HCT116 (cell line): ENCODE results near the gene BMP7. TPM values are rescaled to one million over a fixed set of nuclear protein-coding genes. Genes with fewer than 3 reads are reported as not detected.

Experiments used
- ATAC-seq: fragments of 200-7000 bp; cut with Tn5 transposase; 2 replicates; pipeline ENCODE4 v1.9.1; 2020; ENCODE audit warnings: mild to moderate bottlenecking, moderate library complexity
- BruUV-seq: library from RNA; stranded (reverse); fragments of 400-500 nt; replicated peaks from 2 replicates; lab custom pipeline; 2021; lab: Mats Ljungman, UMichigan
- CTCF ChIA-PET: fragments of 300-600 bp; sonication (Branson Sonifier 250); formaldehyde crosslinking; loops from one replicate; lab custom pipeline; 2021; ENCODE audit warnings: antibody characterized with exemption; lab: Charles Lee
- POLR2A ChIA-PET: fragments of 300-600, 350-600 bp; sonication (Branson Sonifier 250); formaldehyde crosslinking; loops from one replicate; lab custom pipeline; 2021; ENCODE audit warnings: antibody characterized with exemption; lab: Charles Lee
- RAD21 ChIA-PET, 2 experiments: fragments of 300-600 bp; sonication (Branson Sonifier 250); formaldehyde crosslinking; loops; one replicate each; lab custom pipeline; 2023; ENCODE audit warnings: low total read pairs in 2 of 2; ENCODE audit not compliant: uncharacterized antibody in 2 of 2, unreplicated experiment in 2 of 2, low non-redundant PET in 1 of 2; lab: Charles Lee
- DNase-seq: peaks from one replicate; pipeline ENCODE4 v3.0.0-alpha.2; 2010; ENCODE audit warnings: low read depth, low spot score
- H2AFZ ChIP-seq: fragments of 200-600 bp; shearing (Covaris generic), sonication (generic); 2 replicates; pipeline ENCODE4 v1.6.1; 2017; ENCODE audit warnings: low read depth, mixed run types, mixed read lengths, antibody characterized with exemption, low read length; ENCODE audit not compliant: poor library complexity, severe bottlenecking
- H3K27ac ChIP-seq: 2 replicates; pipeline ENCODE4 v1.5.1; 2012; ENCODE audit warnings: low read depth, low read length
- H3K27me3 ChIP-seq: fragments of 200-600 bp; sonication (generic); 2 replicates; pipeline ENCODE4 v1.6.1; 2016; ENCODE audit warnings: mixed run types, low read length, mixed read lengths; ENCODE audit not compliant: insufficient read depth
- H3K36me3 ChIP-seq, 2 experiments: fragments of 200-500 bp in 1 of 2; fragments of 200-600 bp in 1 of 2; sonication (Bioruptor generic) in 1 of 2; sonication (generic) in 1 of 2; 2 replicates each; pipeline versions ENCODE4 v1.5.1 to v1.6.1; 2014 to 2016; ENCODE audit warnings: low read length in 2 of 2, inconsistent platforms in 1 of 2, mixed read lengths in 1 of 2, mixed run types in 1 of 2; ENCODE audit not compliant: insufficient read depth in 2 of 2, control insufficient read depth in 1 of 2
- H3K4me1 ChIP-seq, 2 experiments: fragments of 200-600 bp in 1 of 2; sonication (generic) in 1 of 2; 2 replicates each; pipeline versions ENCODE4 v1.5.1 to v1.6.1; 2012 to 2017; ENCODE audit warnings: low read length in 2 of 2, inconsistent platforms in 1 of 2, mild to moderate bottlenecking in 1 of 2, mixed read lengths in 1 of 2, mixed run types in 1 of 2, moderate library complexity in 1 of 2; ENCODE audit not compliant: insufficient read depth in 2 of 2, control insufficient read depth in 1 of 2
- H3K4me2 ChIP-seq: fragments of 200-600 bp; sonication (generic); 2 replicates; pipeline ENCODE4 v1.6.1; 2017; ENCODE audit warnings: mixed run types, low read length, mixed read lengths
- H3K4me3 ChIP-seq, 2 experiments: fragments of 200-600 bp in 1 of 2; sonication (generic) in 1 of 2; replicated peaks in 1 of 2; 2 replicates each; pipeline ENCODE4 v1.5.1; 2011 to 2016; ENCODE audit warnings: low read length in 2 of 2, control low read depth in 1 of 2, low read depth in 1 of 2, mild to moderate bottlenecking in 1 of 2, mixed read lengths in 1 of 2, mixed run types in 1 of 2
- H3K79me2 ChIP-seq: fragments of 200-600 bp; sonication (generic); 2 replicates; pipeline ENCODE4 v1.6.1; 2017; ENCODE audit warnings: mild to moderate bottlenecking, mixed run types, low read length, moderate library complexity, mixed read lengths; ENCODE audit not compliant: insufficient read depth
- H3K9ac ChIP-seq: fragments of 200-600 bp; sonication (generic); 2 replicates; pipeline ENCODE4 v1.6.1; 2016; ENCODE audit warnings: low read length, mixed read lengths
- H3K9me2 ChIP-seq: fragments of 200-600 bp; sonication (generic), shearing (Covaris generic); 2 replicates; pipeline ENCODE4 v1.6.1; 2017; ENCODE audit warnings: mixed run types, mild to moderate bottlenecking, moderate library complexity; ENCODE audit not compliant: insufficient read depth
- H3K9me3 ChIP-seq, 2 experiments: fragments of 200-500 bp in 1 of 2; fragments of 200-600 bp in 1 of 2; sonication (Bioruptor generic) in 1 of 2; sonication (generic) in 1 of 2; 2 replicates each; pipeline ENCODE4 v1.6.1; 2014 to 2017; ENCODE audit warnings: low read length in 2 of 2, mixed read lengths in 2 of 2, inconsistent platforms in 1 of 2, low read depth in 1 of 2, mild to moderate bottlenecking in 1 of 2, mixed run types in 1 of 2, moderate library complexity in 1 of 2; ENCODE audit not compliant: control insufficient read depth in 1 of 2, insufficient read depth in 1 of 2
- H4K20me1 ChIP-seq: fragments of 200-600 bp; sonication (generic), shearing (Covaris generic); 2 replicates; pipeline ENCODE4 v1.6.1; 2017; ENCODE audit warnings: mixed run types, mild to moderate bottlenecking, moderate library complexity; ENCODE audit not compliant: insufficient read depth
- ATF3 ChIP-seq: IDR thresholded peaks from 2 replicates; pipeline ENCODE4 v1.6.1; 2012
- CTCF ChIP-seq, 3 experiments: fragments of 200-600 bp in 1 of 3; sonication (generic) in 1 of 3; IDR thresholded peaks in 2 of 3; conservative IDR thresholded peaks in 1 of 3; 2 replicates each; pipeline ENCODE4 v1.5.1; 2012 to 2017; ENCODE audit warnings: low read depth in 2 of 3, low read length in 2 of 3, antibody characterized with exemption in 1 of 3, borderline replicate concordance in 1 of 3, control low read depth in 1 of 3, mild to moderate bottlenecking in 1 of 3, mixed read lengths in 1 of 3, mixed run types in 1 of 3, moderate library complexity in 1 of 3; ENCODE audit not compliant: insufficient read depth in 1 of 3
- EGR1 ChIP-seq: IDR thresholded peaks from 2 replicates; pipeline ENCODE4 v1.6.1; 2012; ENCODE audit warnings: low read depth
- EZH2 ChIP-seq: fragments of 200-600 bp; sonication (generic); IDR thresholded peaks from 2 replicates; pipeline ENCODE4 v1.6.1; 2017; ENCODE audit warnings: antibody characterized with exemption, mixed run types
- JUND ChIP-seq: IDR thresholded peaks from 2 replicates; pipeline ENCODE4 v1.6.1; 2012
- RAD21 ChIP-seq: IDR thresholded peaks from 2 replicates; pipeline ENCODE4 v1.6.1; 2012; ENCODE audit warnings: low read depth, mild to moderate bottlenecking
- SIN3A ChIP-seq: IDR thresholded peaks from 2 replicates; pipeline ENCODE4 v1.6.1; 2012; ENCODE audit warnings: low read depth
- SP1 ChIP-seq: IDR thresholded peaks from 2 replicates; pipeline ENCODE4 v1.6.1; 2012; ENCODE audit warnings: low read depth
- TCF7L2 ChIP-seq: IDR thresholded peaks from 2 replicates; pipeline ENCODE4 v1.7.0; 2011; ENCODE audit warnings: borderline replicate concordance, inconsistent platforms; ENCODE audit not compliant: insufficient read depth, insufficient read length; ENCODE audit errors: extremely low read depth
- YY1 ChIP-seq: IDR thresholded peaks from 2 replicates; pipeline ENCODE4 v1.6.1; 2011; ENCODE audit warnings: low read length, low read depth, moderate library complexity, mild to moderate bottlenecking; ENCODE audit not compliant: insufficient replicate concordance; ENCODE audit errors: extremely low read depth
- ZBTB33 ChIP-seq: IDR thresholded peaks from 2 replicates; pipeline ENCODE4 v1.6.1; 2011; ENCODE audit warnings: mild to moderate bottlenecking, low read length, moderate library complexity; ENCODE audit not compliant: insufficient replicate concordance; ENCODE audit errors: extremely low read depth
- intact Hi-C: fragments of 100-400 bp; cut with micrococcal nuclease; formaldehyde crosslinking; loops from 2 replicates; pipeline ENCODE4 v1.10.0; 2022
- total RNA-seq: library from RNA; stranded (reverse); gene quantifications from one replicate; pipeline ENCODE4 v1.2.1, GENCODE V29; 2021; ENCODE audit not compliant: unreplicated experiment

Gene BMP7
- total RNA-seq, 1 experiment from 2014 or later: 7.0 TPM

- Histone ChIP-seq H2AFZ (no peak overlapping the region), H3K9ac (no peak overlapping the region), H3K27ac (no peak overlapping the region), H3K79me2 (no peaks in the 10 kb centered on the region), H3K4me1 (peaks cover 0 to 9% of the 10 kb centered on the region in 2 experiments; a peak in 2 of 4 replicates), H3K36me3 (no peaks in the 10 kb centered on the region), H4K20me1 (no peaks in the 10 kb centered on the region), H3K9me3 (no peaks in the 10 kb centered on the region), H3K4me2 (no peak overlapping the region), H3K4me3 (no peak overlapping the region), H3K27me3 (no peaks in the 10 kb centered on the region), H3K9me2 (no peaks in the 10 kb centered on the region)
- intact Hi-C loops: no loop called here
- ChIA-PET CTCF (no interaction called here), POLR2A (no interaction called here), RAD21 (no interaction called here)
- TF ChIP-seq YY1 (no peak), JUND (no peak), RAD21 (no peak), CTCF (IDR thresholded peaks at IDR 0.05 in 2 of 3, conservative IDR thresholded peaks at IDR 0.05 in 1 of 3; ENCODE audit: borderline replicate concordance in 1 of 3, insufficient read depth in 1 of 3, low read depth in 2 of 3, low read length in 2 of 3) (no peak), SP1 (no peak), SIN3A (no peak), EZH2 (no peak), EGR1 (no peak), ATF3 (no peak), TCF7L2 (no peak), ZBTB33 (no peak)
- no peak for DNase-seq
- no peak for ATAC-seq
- no TSS peak for BruUV-seq
Observed at GRCh38 chr20:57194154-57194553, 72.3 kb downstream of the BMP7 start.
